NCI-H69 (cell line): ENCODE results near the gene OR1A1.
"Not testable (repeated sequence)": the region's sequence is repeated elsewhere in the genome, so short reads cannot be mapped to it uniquely, and the experiment has no call there.

Experiments
- DNase-seq: peaks from one replicate; lab custom pipeline; 2025; lab: John Stamatoyannopoulos, UW

Gene OR1A1, protein sequence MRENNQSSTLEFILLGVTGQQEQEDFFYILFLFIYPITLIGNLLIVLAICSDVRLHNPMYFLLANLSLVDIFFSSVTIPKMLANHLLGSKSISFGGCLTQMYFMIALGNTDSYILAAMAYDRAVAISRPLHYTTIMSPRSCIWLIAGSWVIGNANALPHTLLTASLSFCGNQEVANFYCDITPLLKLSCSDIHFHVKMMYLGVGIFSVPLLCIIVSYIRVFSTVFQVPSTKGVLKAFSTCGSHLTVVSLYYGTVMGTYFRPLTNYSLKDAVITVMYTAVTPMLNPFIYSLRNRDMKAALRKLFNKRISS

DNA sequence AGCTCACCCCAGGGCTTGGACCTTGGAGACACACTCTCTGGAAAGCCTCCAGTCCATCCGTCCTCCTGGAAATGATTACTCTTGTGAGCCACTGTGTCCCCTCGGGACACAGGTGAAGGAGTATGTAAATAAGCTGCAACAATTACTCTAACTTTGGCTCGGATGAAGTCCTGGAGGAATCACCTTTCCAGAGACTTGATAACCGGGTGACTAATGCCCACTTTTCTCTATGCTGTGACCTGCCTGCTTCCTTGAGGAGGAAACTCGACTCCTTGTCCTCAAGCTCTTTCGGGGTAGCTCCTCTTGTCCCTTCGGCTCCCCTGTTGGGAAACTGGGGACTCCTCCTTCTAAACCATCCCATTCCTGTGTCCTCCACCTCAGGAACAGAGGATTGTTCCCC is at the start of gene OR1A1:
Gene OR1A1, plus strand, starts transcription at position 301 of the 400 bp plus-strand sequence. CDS start 7,954 bp downstream, outside the sequence.
- DNase-seq, result no peak

- no peak for DNase-seq
Observed at GRCh38 chr17:3167574-3167973, 39.9 kb upstream of the OR1A1 start.

DNA sequence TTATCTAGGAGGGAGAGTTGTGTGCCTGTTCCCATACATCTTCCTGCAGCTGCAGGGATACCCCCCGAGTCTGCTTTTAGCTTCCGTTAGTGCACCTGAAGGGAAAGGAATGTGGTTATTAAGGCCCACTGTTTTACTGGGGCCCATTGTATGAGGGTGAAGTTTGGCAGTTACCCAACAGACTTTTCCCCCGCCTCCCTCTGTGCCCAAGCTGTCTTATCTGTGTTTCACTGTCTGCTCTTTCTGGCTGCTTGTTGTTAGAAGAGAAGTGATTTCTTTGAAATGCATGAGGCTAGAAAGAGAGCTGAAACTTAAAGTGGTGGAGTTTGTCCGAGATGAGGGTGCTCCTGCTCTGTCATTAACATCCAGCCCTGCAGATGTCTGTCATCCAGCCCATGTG is 17.5 kb upstream of the OR1A1 start:
- DNase-seq, result no peak

GRCh38 chr17:3197219-3197618 is 10.2 kb upstream of the OR1A1 start, which contains the start of gene OR1A2:
Gene OR1A2, plus strand, starts transcription at chr17:3197519. Its CDS starts 0 bp downstream, at chr17:3197519.
- no peak for DNase-seq

DNA sequence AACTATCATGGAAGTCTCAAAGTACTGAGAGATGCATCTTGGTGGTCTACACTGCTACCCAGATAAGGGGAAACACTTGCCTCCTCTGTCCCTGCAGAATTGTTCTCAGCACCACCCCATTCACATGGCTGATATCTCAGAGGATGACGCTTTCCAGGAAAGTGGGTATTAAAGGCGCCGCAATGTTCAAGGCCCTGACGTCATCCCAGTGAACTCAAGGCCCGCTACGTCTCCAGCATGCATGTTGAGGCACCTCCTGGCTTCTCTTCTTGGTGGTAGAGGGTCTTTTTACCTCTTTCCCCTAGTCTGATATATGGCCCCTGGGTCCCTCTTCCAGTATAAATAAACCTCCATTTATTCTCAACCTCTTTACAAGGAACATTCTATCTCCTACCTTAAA is 1.0 kb downstream of the OR1A1 start:
- no peak for DNase-seq

GRCh38 chr17:3213001-3213400 is 5.5 kb downstream of the OR1A1 start:
- no peak for DNase-seq

DNA sequence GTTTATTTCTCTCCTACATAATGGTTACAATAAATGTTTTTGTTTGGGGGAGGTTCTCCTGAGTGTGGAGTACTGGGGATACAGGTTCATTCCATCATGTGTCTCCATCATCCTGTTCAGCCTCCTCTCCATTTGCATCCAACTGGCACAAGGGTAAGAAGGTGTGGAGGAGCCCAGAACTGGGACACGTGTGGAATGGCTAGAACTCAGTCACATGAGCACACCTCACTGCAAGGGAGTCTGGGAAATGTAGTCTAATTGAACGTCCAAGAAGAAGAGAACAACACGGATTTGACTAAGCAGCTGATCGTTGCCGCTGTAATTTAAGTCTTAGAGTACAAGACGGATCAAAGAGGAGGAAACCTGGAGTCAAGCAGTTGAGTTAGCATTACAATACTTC is 6.1 kb downstream of the OR1A1 start:
- no peak for DNase-seq

- DNase-seq, result not testable (repeated sequence)
Observed at GRCh38 chr17:3219978-3220377, 12.5 kb downstream of the OR1A1 start.

- no peak for DNase-seq
Observed at GRCh38 chr17:3221850-3222249, 14.4 kb downstream of the OR1A1 start.

DNA sequence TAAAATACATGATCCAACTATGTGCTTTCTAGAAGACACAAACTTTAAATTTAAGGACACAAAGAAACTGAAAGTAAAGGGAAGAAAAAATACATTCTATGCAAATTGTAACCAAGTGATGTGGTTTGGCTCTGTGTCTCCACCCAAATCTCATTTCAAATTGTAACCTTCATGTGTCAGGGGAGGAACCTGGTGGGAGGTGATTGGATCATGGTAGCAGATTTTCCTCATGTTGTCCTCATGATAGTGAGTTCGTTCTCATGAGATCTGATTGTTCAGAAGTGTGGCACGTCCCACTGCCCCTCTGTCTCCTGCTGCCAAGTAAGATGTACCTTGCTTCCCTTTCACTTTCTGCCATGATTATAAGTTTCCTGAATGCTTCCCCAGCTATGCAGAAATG is 15.0 kb downstream of the OR1A1 start:
- DNase-seq, result no peak

- not testable (repeated sequence) for DNase-seq
Observed at GRCh38 chr17:3224721-3225352, 17.4 kb downstream of the OR1A1 start.

DNA sequence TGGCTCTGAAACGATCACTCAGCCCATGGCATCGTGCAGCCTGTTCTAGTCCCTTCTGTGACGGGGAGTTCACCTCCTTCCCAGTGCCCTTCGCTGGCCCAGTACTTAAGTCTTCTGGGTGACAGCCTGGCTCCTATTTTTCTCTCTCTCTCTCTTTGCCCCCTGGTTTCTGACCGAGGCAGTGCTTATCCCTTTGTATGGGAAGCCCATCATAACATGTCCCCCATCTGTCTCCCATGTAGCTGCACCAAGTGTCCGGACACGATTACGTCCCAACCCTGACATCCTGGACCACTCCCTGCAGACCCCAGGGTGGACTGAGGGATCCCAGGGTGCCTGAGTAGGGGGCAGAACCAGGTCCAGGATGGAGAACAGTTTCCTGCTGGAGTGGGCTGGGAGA is 24.8 kb downstream of the OR1A1 start:
- DNase-seq, result not testable (repeated sequence)

DNA sequence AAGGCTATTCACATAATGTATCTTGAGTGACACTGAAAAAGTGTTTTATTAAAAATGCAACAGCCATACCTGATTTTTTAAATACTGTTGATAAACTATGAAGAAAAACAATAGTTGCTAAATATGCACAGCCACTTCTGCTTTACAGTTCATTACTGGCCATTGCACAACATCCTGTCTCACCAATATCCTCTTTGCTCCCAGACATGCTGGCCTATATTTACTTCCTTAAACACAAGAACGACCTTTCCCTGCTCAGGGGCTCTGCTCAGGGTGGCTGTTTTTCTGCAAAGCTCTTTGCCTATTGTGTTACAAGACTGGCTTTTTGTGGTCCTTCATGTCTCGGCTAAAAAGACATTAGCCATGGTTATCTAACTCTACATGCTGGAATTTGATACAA is 31.2 kb downstream of the OR1A1 start:
- DNase-seq, result not testable (repeated sequence)

DNA sequence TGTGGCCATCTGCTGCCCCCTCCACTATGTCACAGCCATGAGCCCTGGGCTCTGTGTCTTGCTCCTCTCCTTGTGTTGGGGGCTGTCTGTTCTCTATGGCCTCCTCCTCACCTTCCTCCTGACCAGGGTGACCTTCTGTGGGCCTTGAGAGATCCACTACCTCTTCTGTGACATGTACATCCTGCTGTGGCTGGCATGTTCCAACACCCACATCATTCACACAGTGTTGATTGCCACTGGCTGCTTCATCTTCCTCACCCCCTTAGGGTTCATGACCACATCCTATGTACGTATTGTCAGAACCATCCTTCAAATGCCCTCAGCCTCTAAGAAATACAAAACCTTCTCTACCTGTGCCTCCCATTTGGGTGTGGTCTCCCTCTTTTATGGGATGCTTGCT is 33.6 kb downstream of the OR1A1 start:
- not testable (repeated sequence) for DNase-seq

- DNase-seq, result not testable (repeated sequence)
Observed at GRCh38 chr17:3244841-3245240, 37.4 kb downstream of the OR1A1 start.

DNA sequence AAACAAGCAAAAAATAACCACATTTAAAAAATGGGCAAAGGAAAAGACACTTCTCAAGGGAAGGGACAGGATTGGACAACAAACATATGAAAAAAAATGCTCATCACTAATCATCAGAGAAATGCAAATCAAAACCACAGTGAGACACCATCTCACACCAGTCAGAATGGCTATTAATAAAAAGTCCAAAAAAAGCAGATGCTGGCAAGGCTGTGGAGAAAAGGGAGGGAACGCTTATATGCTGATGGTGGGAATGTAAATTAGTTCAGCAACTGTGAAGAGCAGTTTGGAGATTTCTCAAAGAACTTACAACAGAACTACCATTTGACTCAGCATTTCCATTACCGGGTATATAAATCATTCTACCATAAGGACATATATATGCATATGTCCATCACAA is 41.5 kb downstream of the OR1A1 start:
- not testable (repeated sequence) for DNase-seq

GRCh38 chr17:3256575-3256974 is 49.1 kb downstream of the OR1A1 start:
- DNase-seq, result no peak

GRCh38 chr17:3260163-3260562 is 52.7 kb downstream of the OR1A1 start:
- no peak for DNase-seq

GRCh38 chr17:3260600-3260999 is 53.1 kb downstream of the OR1A1 start:
- no peak for DNase-seq
